ENCODE results near the gene CRYBA4. TPM values are rescaled to one million over a fixed set of nuclear protein-coding genes. Genes with fewer than 3 reads are reported as not detected.

CRYBA4 gene
- total and polyA plus RNA-seq, 10 of the 15 experiments (the other 5 are each of a cell fraction or from before 2014, with no cell fraction given), result 0.12 to 0.17 TPM; not detected in 8

DNA sequence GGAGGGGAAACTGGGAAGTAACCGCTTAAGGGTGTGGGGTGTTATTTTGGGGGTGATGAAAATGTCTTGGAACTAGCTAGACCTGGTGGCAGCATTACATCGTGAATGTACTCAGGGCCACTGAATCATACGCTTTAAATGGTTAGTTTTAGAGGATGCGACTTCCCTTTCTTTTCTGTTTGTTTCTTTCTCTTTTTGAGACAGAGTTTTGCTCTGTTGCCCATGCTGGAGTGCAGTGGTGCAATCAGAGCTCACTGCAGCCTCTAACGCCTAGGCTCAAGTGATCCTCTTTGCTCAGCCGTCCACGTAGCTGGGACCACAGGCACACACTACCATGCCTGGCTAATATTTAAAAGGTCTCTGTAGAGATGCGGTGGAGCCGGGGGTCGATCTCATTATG lies 30.1 kb downstream of the CRYBA4 start:
- DNase-seq (ENCODE audit: low read depth, low spot score) (no peak), FAIRE-seq (no peak), ATAC-seq (peak; percentile 33; the same call in 2 of the 3 replicates)
- Histone ChIP-seq H3K4me1 (ENCODE audit: control insufficient read depth, insufficient read depth, low read length) (peaks cover 27% of the 10 kb centered on the region), H4K20me1 (ENCODE audit: control insufficient read depth, insufficient read depth) (no peaks in the 10 kb centered on the region; the same call in 1 of the 2 replicates), H3K9me3 (replicated peaks; ENCODE audit: control insufficient read depth, insufficient read depth, low read length) (no peaks in the 10 kb centered on the region), H3K79me2 (ENCODE audit: control insufficient read depth, insufficient read depth, low read length) (no peaks in the 10 kb centered on the region), H2AFZ (ENCODE audit: control insufficient read depth, low read depth, low read length) (peak overlapping the region; percentile 30; the same call in 1 of the 2 replicates), H3K36me3 (ENCODE audit: control insufficient read depth in 2 of 2, insufficient read depth in 2 of 2, low read length in 1 of 2) (no peaks in the 10 kb centered on the region), H3K27me3 (replicated peaks in 1 of 2; ENCODE audit: control insufficient read depth in 2 of 2, insufficient read depth in 2 of 2, low read length in 1 of 2) (peaks cover 0 to 5% of the 10 kb centered on the region in 2 experiments; a peak in 2 of 4 replicates), H3K4me3 (no peak overlapping the region), H3K27ac (ENCODE audit: control insufficient read depth, insufficient read depth) (no peak overlapping the region), H3K4me2 (ENCODE audit: control insufficient read depth, insufficient read depth) (peak overlapping the region; percentile 55), H3K9ac (ENCODE audit: control insufficient read depth, insufficient read depth, low read length) (no peak overlapping the region)
- WGBS (ENCODE audit: insufficient coverage, insufficient replicate concordance, low lambda C conversion rate, missing lambda C conversion rate), result 4% methylated on average over 10 of the region's 10 CpGs
- RAD21 ChIA-PET (ENCODE audit: unreplicated experiment), result no interaction called here
- intact Hi-C loops (cut with micrococcal nuclease; ENCODE audit: unreplicated experiment) (no loop called here), in situ Hi-C loops (cut with MboI) (no loop called here)
- BruUV-seq (replicated peaks), result no TSS peak
- POLR2A ChIA-PET, result interaction anchor here (0.5 kb wide), 1 partner anchor 18 kb away, joined by 7 read pairs; no protein-coding TSS in a partner anchor
- TF ChIP-seq MEF2A (IDR thresholded peaks at IDR 0.05; ENCODE audit: insufficient read depth, low read depth, low read length) (no peak), ZZZ3 (IDR thresholded peaks at IDR 0.05; ENCODE audit: control insufficient read depth, insufficient read length, low read depth) (no peak), KLF5 (IDR thresholded peaks at IDR 0.05; ENCODE audit: partially characterized antibody) (no peak), POLR2AphosphoS2 (IDR thresholded peaks at IDR 0.05; ENCODE audit: low read depth, low read length) (no peak), NRF1 (conservative IDR thresholded peaks at IDR 0.05; ENCODE audit: low read depth, low read length) (no peak), EZH2 (IDR thresholded peaks at IDR 0.05; ENCODE audit: borderline replicate concordance, control insufficient read depth, low read depth, low read length) (no peak), CHD2 (IDR thresholded peaks at IDR 0.05; ENCODE audit: borderline replicate concordance, low read depth, low read length) (no peak), JUND (IDR thresholded peaks at IDR 0.05; ENCODE audit: low read depth, low read length) (no peak), RFX5 (IDR thresholded peaks at IDR 0.05; ENCODE audit: low read depth, low read length) (no peak), MYC (IDR thresholded peaks at IDR 0.05; ENCODE audit: insufficient read depth, insufficient read length, insufficient replicate concordance, low read length, severe bottlenecking) (no peak), TAF1 (IDR thresholded peaks at IDR 0.05; ENCODE audit: borderline replicate concordance, low read depth, low read length) (no peak), RAD21 (IDR thresholded peaks at IDR 0.05; ENCODE audit: insufficient read depth, low read depth, low read length) (no peak), NFXL1 (IDR thresholded peaks at IDR 0.05; ENCODE audit: borderline replicate concordance) (no peak), SP1 (IDR thresholded peaks at IDR 0.05; ENCODE audit: low read depth, low read length) (no peak), RELA (IDR thresholded peaks at IDR 0.05; ENCODE audit: borderline replicate concordance, partially characterized antibody) (no peak), HDGF (IDR thresholded peaks at IDR 0.05) (no peak), JUNB (IDR thresholded peaks at IDR 0.05) (no peak), SMAD5 (IDR thresholded peaks at IDR 0.05; ENCODE audit: low read depth) (no peak)
- TF ChIP-seq, protein P1, sequence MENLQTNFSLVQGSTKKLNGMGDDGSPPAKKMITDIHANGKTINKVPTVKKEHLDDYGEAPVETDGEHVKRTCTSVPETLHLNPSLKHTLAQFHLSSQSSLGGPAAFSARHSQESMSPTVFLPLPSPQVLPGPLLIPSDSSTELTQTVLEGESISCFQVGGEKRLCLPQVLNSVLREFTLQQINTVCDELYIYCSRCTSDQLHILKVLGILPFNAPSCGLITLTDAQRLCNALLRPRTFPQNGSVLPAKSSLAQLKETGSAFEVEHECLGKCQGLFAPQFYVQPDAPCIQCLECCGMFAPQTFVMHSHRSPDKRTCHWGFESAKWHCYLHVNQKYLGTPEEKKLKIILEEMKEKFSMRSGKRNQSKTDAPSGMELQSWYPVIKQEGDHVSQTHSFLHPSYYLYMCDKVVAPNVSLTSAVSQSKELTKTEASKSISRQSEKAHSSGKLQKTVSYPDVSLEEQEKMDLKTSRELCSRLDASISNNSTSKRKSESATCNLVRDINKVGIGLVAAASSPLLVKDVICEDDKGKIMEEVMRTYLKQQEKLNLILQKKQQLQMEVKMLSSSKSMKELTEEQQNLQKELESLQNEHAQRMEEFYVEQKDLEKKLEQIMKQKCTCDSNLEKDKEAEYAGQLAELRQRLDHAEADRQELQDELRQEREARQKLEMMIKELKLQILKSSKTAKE (IDR thresholded peaks at IDR 0.05; ENCODE audit: low read depth, poor library complexity, severe bottlenecking), result no peak
- TF ChIP-seq, protein P2, sequence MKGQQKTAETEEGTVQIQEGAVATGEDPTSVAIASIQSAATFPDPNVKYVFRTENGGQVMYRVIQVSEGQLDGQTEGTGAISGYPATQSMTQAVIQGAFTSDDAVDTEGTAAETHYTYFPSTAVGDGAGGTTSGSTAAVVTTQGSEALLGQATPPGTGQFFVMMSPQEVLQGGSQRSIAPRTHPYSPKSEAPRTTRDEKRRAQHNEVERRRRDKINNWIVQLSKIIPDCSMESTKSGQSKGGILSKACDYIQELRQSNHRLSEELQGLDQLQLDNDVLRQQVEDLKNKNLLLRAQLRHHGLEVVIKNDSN (IDR thresholded peaks at IDR 0.05; ENCODE audit: borderline replicate concordance, extremely low read length, insufficient read depth, low read depth, low read length), result no peak
- SMC1A ChIA-PET (ENCODE audit: uncharacterized antibody, unreplicated experiment), result no interaction called here
- CTCF ChIA-PET, result interaction anchor here (2.0 to 2.4 kb wide), 2 partner anchors 13 to 148 kb away, joined by 7 to 12 read pairs; no protein-coding TSS in a partner anchor
